GM11168 (cell line): ENCODE results near the gene SERPINA12.

Experiments used
- in situ Hi-C: fragments of 300-500 bp; cut with MboI; formaldehyde crosslinking; loops from one replicate; pipeline ENCODE4 v1.12.0; 2022; ENCODE audit warnings: low sequenced_read_pairs; ENCODE audit not compliant: unreplicated experiment

SERPINA12 gene

DNA sequence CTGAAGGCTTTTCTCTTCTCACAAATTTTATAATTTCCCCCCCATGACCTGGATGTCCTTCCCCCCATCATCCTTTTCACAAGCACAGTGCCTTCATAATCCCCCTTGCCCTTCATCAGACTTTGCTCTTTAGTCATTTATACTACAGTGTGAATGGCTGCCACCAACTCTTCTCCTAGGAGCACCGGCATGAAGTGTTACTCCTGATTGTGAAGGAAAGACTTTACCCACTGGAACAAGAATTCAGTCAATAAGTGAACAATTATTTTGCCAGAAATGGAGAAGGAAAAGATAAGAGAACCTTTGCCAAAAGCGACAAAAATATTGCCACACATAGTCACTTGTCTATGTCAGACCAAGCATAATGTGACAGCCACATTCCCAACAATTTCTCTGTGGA is 38.2 kb downstream of the SERPINA12 start:
- in situ Hi-C loops = no loop called here

- in situ Hi-C loops = no loop called here
These were observed 39.0 kb downstream of the SERPINA12 start for GRCh38 chr14:94470311-94470710.

DNA sequence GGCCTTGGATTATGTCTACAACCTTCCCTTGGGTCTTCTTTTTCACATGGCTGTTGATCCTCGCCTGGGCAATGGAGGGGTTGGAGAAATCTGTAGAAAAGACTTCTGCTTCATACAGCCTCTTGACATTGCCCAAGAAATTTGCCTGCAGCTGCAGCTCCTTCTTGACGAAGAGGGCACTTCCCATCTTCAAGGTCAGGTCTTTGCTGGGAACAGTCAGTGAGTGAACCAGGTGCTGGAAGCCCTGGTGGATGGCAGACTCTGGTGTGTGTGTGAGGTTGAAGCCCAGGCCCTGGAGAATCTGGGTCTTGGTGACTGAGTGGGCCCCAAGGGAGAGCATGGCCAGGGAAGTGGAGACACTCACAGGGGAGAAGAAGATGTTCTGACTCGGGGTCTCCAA is 40.0 kb downstream of the SERPINA12 start:
- in situ Hi-C loops = no loop called here

GRCh38 chr14:94467728-94468520 is 41.3 kb downstream of the SERPINA12 start:
- in situ Hi-C loops = no loop called here

DNA sequence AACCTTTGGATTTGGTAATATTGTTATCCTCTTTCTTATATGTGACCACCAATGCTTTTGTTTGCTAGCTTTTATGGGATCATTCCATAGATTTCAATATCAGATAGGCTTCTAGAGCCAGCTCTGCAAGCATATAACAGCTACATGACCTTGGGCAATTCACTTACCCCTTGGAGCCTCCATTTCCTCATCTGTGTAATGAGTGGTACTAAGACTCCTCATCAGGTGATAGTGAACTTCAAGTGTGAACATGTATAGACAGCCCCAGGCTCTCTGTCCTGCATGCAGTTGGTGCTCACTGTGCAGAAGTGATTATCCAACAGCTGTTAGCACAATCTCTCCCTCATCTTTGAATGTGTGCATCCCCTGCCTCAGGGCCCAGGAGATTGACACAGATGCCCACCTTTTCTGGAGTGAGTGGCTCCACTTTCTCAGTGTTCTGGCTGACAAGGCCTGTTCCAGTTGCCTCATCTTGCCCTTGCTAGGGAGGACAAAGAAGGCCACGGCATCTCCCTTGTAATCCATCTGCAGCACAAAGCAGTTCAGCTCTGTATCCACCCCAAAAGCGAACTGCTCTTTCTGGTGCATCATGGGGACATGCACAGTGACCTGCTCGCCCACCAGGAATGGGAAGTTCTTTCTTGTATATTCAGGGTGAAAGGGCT is 42.4 kb downstream of the SERPINA12 start:
- in situ Hi-C loops = no loop called here

GRCh38 chr14:94465042-94465441 is 44.2 kb downstream of the SERPINA12 start:
- in situ Hi-C loops = no loop called here

DNA sequence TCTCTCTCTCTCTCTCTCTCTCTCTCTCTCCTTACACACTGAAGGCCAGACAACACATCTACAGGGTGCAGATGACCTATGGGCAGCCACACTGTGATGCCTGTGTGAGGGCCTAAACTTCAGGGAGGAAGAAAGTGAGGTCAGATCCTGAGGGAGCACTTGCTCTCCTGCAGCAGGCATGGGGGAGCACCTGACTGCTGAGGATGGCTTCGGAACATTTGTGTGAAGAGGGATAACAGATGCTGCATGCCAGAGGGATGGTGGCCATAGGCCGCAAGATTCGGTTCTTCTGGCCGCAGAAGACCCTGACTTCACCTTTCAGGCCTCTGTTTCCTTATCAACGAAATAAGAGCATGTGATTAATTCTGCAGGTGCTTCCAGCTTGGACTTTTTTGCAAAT is 45.0 kb downstream of the SERPINA12 start:
- in situ Hi-C loops = no loop called here

DNA sequence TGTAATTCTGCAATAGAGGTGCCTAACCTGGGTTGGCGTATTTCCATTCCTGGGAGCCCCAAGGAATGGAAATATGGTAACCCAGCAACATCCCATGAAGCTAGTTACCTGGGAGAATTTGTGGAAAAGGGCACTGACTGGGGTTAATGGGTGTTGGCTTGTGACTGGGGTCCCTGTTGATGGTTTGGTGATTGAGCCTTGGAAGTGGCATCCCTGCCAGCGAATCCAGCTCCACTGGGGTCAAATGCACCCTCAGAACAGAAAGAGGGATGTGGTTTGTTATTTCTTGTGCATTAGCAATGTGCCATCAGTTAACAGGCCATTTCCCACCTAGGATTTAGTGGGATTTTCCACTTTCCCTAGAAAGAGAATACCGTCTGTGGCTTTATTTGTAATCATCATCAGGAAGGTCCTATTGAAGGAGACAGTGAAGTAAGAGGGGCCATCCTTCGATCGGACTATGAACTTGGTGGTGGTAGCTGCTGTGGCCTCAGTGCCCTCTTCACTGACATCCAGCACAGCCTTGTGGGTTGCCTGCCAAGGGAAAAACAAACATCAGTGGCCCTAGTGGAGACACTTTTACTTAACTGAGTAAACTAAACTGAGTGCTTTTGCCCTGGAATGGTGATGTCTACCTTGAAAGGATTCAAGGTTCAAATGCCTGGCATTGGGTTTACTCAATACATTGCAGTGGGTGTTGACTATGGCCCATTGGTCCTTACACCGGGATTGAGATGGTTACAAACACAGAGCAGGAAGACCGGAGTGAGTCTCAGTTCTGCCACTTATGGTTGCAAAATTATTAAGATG is 46.3 kb downstream of the SERPINA12 start:
- in situ Hi-C loops = no loop called here

- in situ Hi-C loops = no loop called here
These were observed 47.1 kb downstream of the SERPINA12 start for GRCh38 chr14:94462219-94462551.

DNA sequence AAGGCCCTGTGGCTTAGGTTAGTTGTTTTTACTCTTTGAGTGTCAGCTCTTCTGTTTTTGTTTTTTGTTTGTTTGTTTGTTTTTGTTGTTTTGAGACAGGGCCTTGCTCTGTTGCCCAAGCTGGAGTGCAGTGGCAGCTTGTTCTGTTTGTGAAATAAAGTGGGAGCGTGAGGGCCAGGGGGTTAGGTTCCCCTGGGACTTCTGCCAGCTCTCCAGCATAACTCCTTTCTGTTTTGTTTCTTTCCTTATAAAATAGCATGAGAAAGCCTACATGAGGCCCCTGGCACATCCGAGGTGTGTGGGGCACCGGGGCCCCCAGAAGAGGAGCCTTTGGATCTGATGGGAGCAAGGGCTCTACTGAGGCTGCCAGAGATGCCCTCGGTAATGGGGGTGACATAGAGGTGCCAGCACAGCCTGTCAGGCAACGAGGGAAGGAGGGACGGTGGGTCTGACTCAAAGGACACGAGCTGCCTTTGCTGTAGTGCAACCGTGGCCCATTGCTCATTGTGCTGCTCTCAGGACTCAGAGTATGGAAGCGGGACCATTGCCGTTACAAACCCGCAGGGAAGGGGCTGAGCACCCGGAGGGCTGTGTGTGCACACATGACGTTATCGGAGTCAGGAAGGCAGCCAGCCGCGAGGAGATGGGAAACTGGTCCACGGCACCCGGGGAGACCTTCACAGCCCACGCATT is 47.6 kb downstream of the SERPINA12 start:
- in situ Hi-C loops = no loop called here

DNA sequence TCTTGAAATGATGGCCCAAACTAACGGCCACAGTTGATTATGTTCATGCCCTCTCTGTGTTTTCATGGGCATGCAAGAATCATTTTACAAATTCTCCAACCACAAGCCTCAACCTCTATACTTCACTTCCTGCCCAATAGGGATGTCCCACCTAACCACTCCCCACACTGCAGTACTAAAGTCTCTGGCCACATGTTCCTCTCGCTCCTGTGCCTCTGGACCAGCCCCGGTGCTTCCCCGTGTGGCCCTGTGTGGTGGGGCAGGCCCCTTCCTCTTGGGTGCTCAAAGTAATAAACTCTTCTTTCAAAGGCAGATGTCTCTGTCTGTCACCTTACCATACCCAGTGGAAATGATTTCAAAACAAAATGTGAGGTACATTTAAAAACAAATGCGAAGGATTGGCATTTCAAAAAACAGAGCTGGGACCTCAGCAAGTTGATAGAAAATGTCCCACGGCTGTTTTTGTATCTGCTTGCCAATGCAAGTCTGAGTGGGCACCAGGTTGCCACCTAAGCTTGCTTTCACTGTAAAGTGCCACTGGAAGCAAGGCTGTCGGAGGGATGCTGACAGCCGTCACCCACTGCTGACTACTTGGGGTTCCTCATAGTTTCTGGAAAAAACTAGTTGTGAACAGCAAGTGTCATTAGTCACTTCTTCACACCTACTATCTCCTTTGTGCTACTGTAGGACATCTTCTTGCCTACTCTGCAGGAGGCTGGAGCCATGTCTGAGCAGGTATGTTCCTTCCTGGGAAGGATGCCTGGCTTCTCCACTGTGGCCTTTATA is 48.4 kb downstream of the SERPINA12 start:
- in situ Hi-C loops = no loop called here

DNA sequence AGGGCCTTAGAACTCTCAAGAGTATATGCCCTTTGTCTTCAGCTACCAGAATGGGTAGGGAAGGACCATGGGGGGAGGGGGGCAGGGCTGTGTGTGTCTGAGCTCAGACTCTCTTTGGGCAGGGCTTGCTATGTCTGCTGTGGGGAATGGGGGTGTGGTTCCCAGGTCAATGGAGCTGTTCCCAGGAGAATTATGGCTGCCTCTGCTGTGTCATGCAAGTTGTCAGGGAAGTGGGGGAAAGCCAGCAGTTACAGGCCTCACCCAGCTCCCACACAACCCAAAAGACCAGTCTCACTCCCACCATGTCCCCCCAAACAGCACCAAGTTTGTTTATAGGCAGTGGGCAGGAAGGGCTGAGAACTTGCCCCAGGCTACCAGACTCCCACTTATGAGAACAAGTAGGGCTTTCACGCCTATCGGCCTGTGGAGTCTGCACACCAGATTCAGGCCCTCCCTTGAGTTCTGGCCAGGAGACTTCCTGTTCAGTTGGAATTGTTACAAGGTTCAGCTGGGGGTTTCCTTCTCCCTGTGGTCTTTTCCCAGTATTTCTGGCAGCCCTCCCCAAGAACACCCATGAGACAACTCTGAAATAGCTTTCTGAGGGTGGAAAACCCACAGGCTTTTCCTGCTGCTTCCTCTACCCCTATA is 50.6 kb downstream of the SERPINA12 start:
- in situ Hi-C loops = no loop called here

- in situ Hi-C loops = no loop called here
These were observed 51.2 kb downstream of the SERPINA12 start for GRCh38 chr14:94458096-94458495.

- in situ Hi-C loops = no loop called here
These were observed 53.3 kb downstream of the SERPINA12 start for GRCh38 chr14:94455928-94456327.

DNA sequence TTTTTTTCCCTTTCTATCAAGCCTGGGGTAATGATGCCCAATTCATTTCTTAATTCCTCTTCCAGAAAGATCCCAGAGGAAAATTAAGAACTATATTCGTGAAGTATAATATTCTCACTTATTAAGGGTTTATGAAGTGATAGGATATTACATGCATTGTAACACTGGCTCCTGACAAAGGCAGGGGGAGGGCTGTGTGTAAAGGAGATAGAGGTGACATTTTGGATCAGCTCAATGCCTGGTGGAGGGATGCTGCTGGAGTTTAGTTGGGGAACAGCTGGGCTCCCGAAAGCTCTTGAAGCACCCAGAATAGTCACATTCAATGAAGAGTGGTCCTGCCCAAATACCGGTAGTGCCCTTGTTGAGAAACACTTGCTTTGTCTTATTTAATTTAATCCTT is 57.4 kb downstream of the SERPINA12 start:
- in situ Hi-C loops = no loop called here

DNA sequence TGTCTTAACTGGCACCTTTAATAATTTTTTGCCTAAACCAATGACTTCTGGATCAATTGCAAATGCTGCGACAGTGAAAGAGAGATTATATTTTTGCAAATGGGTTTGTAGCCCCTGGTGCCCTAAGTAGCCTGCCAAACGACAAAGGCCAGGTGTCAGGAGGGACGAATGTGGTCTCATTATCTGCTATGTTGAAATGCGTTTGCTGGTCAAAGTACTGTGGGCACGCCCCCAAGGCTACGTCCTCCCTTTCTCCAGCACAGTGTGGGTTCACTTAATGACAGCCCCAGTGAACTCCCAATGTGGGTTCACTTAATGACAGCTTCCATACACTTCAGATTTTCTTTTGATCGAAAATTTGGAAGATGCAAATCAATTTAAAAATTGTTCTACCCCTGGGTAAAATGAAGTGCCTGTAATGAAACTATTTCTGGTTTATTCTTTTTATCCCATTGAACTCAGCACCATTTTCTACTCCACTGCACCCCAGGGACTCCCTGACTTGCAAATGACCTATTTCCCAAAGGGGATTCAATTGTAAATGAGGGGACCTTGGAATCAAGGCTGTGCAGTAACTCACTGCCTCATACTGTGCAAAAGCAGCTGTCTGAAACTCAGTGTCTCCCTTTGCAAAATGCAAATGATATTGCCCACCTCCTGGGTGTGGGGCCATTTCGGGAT is 58.0 kb downstream of the SERPINA12 start:
- in situ Hi-C loops = no loop called here

- in situ Hi-C loops = no loop called here
These were observed 58.6 kb downstream of the SERPINA12 start for GRCh38 chr14:94450722-94451090.

GRCh38 chr14:94449930-94450329 is 59.3 kb downstream of the SERPINA12 start:
- in situ Hi-C loops = no loop called here
